GM23248 (cell line): ENCODE data around the gene MMP17. TPM values are rescaled to one million over a fixed set of nuclear protein-coding genes. Genes with fewer than 3 reads are reported as not detected.

Experiments
- DNase-seq: peaks from one replicate; pipeline ENCODE4 v3.0.0-alpha.2; 2015
- H2AFZ ChIP-seq: fragments of 200-600 bp; sonication (generic); 2 replicates; pipeline ENCODE4 v1.6.1; 2016; ENCODE audit warnings: antibody characterized with exemption
- H3F3A ChIP-seq: fragments of 200-600 bp; sonication (generic); 2 replicates; pipeline ENCODE4 v1.6.1; 2016; ENCODE audit warnings: mild to moderate bottlenecking, antibody characterized with exemption, mixed run types; ENCODE audit not compliant: insufficient read depth
- H3K27ac ChIP-seq: fragments of 200-600 bp; sonication (generic); 2 replicates; pipeline ENCODE4 v1.5.1; 2016; ENCODE audit warnings: mild to moderate bottlenecking
- H3K27me3 ChIP-seq: fragments of 200-600 bp; sonication (generic); replicated peaks from 2 replicates; pipeline ENCODE4 v1.6.1; 2016; ENCODE audit warnings: mild to moderate bottlenecking; ENCODE audit not compliant: insufficient read depth
- H3K36me3 ChIP-seq: fragments of 200-600 bp; sonication (generic); 2 replicates; pipeline ENCODE4 v1.6.1; 2016; ENCODE audit warnings: low read depth, mild to moderate bottlenecking
- H3K4me1 ChIP-seq: fragments of 200-600 bp; sonication (generic); 2 replicates; pipeline ENCODE4 v1.6.1; 2016; ENCODE audit warnings: mild to moderate bottlenecking; ENCODE audit not compliant: insufficient read depth
- H3K4me2 ChIP-seq: fragments of 200-600 bp; sonication (generic); one replicate; pipeline ENCODE4 v1.6.1; 2016; ENCODE audit warnings: mild to moderate bottlenecking; ENCODE audit not compliant: unreplicated experiment
- H3K4me3 ChIP-seq: fragments of 200-600 bp; sonication (generic); 2 replicates; pipeline ENCODE4 v1.5.1; 2016; ENCODE audit warnings: mild to moderate bottlenecking
- H3K79me2 ChIP-seq: fragments of 200-600 bp; sonication (generic); 2 replicates; pipeline ENCODE4 v1.6.1; 2016; ENCODE audit warnings: mild to moderate bottlenecking; ENCODE audit not compliant: insufficient read depth
- H3K9ac ChIP-seq: fragments of 200-600 bp; sonication (generic); 2 replicates; pipeline ENCODE4 v1.6.1; 2016; ENCODE audit warnings: mild to moderate bottlenecking
- H3K9me2 ChIP-seq: fragments of 200-600 bp; sonication (generic); 2 replicates; pipeline ENCODE4 v1.6.1; 2016; ENCODE audit warnings: mixed run types, mild to moderate bottlenecking, moderate library complexity; ENCODE audit not compliant: insufficient read depth
- H3K9me3 ChIP-seq: fragments of 200-600 bp; sonication (generic); one replicate; pipeline ENCODE4 v1.6.1; 2017; ENCODE audit warnings: low read depth
- H4K20me1 ChIP-seq: fragments of 200-600 bp; sonication (generic); 2 replicates; pipeline ENCODE4 v1.6.0; 2016; ENCODE audit not compliant: insufficient read depth
- EZH2 ChIP-seq: fragments of 200-600 bp; sonication (generic); IDR thresholded peaks from 2 replicates; pipeline ENCODE4 v1.6.1; 2018; ENCODE audit warnings: antibody characterized with exemption, mild to moderate bottlenecking; ENCODE audit not compliant: insufficient read depth, poor library complexity, severe bottlenecking
- EZH2phosphoT487 ChIP-seq: fragments of 200-600 bp; sonication (generic); IDR thresholded peaks from 2 replicates; pipeline ENCODE4 v1.6.1; 2018; ENCODE audit warnings: antibody characterized with exemption, moderate library complexity, mild to moderate bottlenecking, low read depth; ENCODE audit not compliant: insufficient read depth
- WGBS, 2 experiments: methylation state at CpG; one replicate each; pipeline ENCODE4 v1.1.6; 2015 to 2017; ENCODE audit warnings: low lambda C conversion rate in 2 of 2, low coverage in 1 of 2; ENCODE audit errors: missing lambda C conversion rate in 2 of 2; 5-methylcytosine and 5-hydroxymethylcytosine counted together
- in situ Hi-C: fragments of 300-500 bp; cut with MboI; formaldehyde crosslinking; loops from 2 replicates; pipeline ENCODE4 v1.15.0; 2020
- polyA plus RNA-seq: library from polyadenylated mRNA; unstranded; fragments of >200 nt; fragmentation: Nextera tagmentation; extraction: Ambion mirVana; gene quantifications from 2 replicates; pipeline ENCODE4 v1.2.1, GENCODE V29; 2016
- total RNA-seq: library from RNA; depleted of rRNA; stranded (reverse); fragments of >200 nt; shearing (Covaris generic); gene quantifications from 2 replicates; pipeline ENCODE4 v1.2.3, GENCODE V29; 2014

MMP17 gene
- total and polyA plus RNA-seq, 2 experiments from 2014 or later: 10.1 to 52.1 TPM

DNA sequence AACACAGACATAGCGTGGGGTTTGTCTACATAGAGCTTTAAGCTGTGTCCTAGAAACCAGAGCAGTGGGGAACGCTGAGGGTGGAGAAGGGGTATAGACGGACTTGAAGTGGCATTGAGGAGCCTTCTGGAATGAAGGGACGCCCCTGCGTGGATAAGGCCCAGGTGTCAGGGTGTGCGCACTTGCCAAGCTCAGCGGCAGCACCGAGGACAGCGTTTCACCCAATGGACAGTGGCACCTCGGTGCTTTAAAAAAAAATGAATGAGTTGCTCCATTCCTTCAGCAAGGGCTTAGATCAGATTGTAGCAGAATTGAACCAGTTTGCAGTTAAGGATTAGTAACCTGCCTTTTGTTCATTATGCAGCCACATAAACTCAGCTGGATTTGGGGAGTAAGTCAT lies 33.6 kb upstream of the MMP17 start:
- H3K36me3 ChIP-seq: peaks cover 19% of the 10 kb centered on the region
- no peak overlapping the region for H3K4me3 ChIP-seq
- TF ChIP-seq EZH2phosphoT487 (no peak), EZH2 (no peak)

DNA sequence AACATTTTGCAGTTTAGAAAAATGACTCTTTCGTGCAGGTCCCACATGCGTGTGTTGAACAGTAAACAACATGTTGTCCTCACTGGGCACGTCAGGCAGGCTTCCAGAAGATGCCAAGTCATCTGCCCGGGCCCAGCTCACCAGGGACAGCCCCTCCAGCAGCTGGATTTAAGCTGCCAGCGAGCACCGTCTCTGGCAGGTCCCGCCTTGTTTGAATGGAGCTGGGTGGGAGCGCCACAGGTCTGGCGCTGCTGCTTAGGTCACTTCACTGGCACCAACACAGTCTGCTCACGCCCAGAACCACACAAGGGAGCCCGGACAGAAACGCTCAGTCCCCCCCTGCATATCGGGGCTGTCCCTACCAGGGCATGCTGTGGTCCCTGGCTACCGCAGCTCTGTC lies 33.1 kb upstream of the MMP17 start:
- TF ChIP-seq EZH2phosphoT487: no peak
- no peak for TF ChIP-seq EZH2
- no peak for DNase-seq
- no peak overlapping the region for H3K4me2 ChIP-seq
- peaks cover 12% of the 10 kb centered on the region; the same call in 1 of the 2 replicates for H3F3A ChIP-seq
- peaks cover 7% of the 10 kb centered on the region; the same call in 1 of the 2 replicates for H3K79me2 ChIP-seq
- peaks cover 18% of the 10 kb centered on the region for H3K36me3 ChIP-seq
- no peak overlapping the region for H3K4me3 ChIP-seq
- H3K9me2 ChIP-seq: no peaks in the 10 kb centered on the region
- in situ Hi-C loops: no loop called here
- H3K4me1 ChIP-seq: peaks cover 13% of the 10 kb centered on the region
- H3K9ac ChIP-seq: no peak overlapping the region
- WGBS, 2 experiments: 76 to 80% methylated on average over 14 of the region's 14 CpGs
- no peaks in the 10 kb centered on the region for H3K27me3 ChIP-seq
- H3K27ac ChIP-seq: no peak overlapping the region
- no peaks in the 10 kb centered on the region for H3K9me3 ChIP-seq
- no peak overlapping the region for H2AFZ ChIP-seq
- H4K20me1 ChIP-seq: no peaks in the 10 kb centered on the region

More for the DNA sequence above, 33.6 kb upstream of the MMP17 start:
- Histone ChIP-seq H3K9ac (no peak overlapping the region), H3K79me2 (peaks cover 8% of the 10 kb centered on the region; the same call in 1 of the 2 replicates), H3K4me1 (peaks cover 13% of the 10 kb centered on the region), H2AFZ (no peak overlapping the region), H3K9me2 (no peaks in the 10 kb centered on the region), H3K27me3 (no peaks in the 10 kb centered on the region), H3K27ac (no peak overlapping the region), H3K4me2 (no peak overlapping the region), H3K9me3 (no peaks in the 10 kb centered on the region), H4K20me1 (no peaks in the 10 kb centered on the region), H3F3A (peaks cover 12% of the 10 kb centered on the region; the same call in 1 of the 2 replicates)
- no peak for DNase-seq
- in situ Hi-C loops: no loop called here
- 93 to 94% methylated on average over 10 of the region's 10 CpGs for WGBS, 2 experiments

DNA sequence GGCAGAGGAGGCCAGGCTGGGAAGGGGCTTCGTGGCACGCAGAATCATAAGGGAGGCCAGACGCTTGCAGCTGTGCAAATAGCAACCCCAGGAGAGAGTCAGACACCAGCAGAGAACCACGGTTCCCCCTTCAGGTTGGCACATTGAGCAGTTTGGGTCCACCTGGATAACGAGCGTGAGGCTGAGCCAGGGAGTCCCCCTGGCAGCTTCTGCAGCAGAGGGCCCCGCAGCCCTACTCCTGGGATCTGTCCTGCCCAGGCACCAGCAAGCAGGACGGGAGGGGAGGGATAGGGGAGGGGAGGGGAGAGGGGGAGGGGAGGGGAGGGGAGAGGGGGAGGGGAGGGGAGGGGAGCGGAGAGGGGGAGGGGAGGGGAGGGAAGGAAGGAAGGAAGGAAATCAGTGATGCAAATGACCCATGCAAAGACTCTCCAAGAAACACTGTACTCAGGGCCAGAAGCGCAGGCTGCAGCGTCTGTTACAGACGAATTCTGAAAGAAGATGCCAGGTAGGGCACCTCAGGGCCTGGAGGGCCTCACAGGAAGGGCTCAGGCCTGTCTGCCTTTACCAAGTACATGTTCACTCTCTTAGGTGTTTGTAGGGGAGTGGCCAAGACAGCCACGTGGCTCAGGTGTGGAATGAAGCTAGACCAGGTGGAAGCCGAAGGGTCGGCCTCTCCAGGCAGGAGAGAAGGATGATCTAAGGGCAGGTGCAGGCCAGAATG lies 32.3 kb upstream of the MMP17 start:
- no peak overlapping the region for H2AFZ ChIP-seq
- WGBS, 2 experiments: 79 to 82% methylated on average over 13 to 14 of the region's 15 CpGs
- no peaks in the 10 kb centered on the region for H3K9me3 ChIP-seq
- no peak overlapping the region for H3K4me3 ChIP-seq
- no peak overlapping the region for H3K4me2 ChIP-seq
- TF ChIP-seq EZH2phosphoT487: no peak
- no peak for TF ChIP-seq EZH2
- H3K4me1 ChIP-seq: peaks cover 13% of the 10 kb centered on the region
- in situ Hi-C loops: no loop called here
- no peaks in the 10 kb centered on the region for H3K27me3 ChIP-seq
- no peak for DNase-seq
- H3F3A ChIP-seq: peaks cover 12% of the 10 kb centered on the region; the same call in 1 of the 2 replicates
- peaks cover 10% of the 10 kb centered on the region for H3K36me3 ChIP-seq
- no peak overlapping the region for H3K27ac ChIP-seq
- H3K9me2 ChIP-seq: no peaks in the 10 kb centered on the region
- no peak overlapping the region for H3K9ac ChIP-seq
- no peaks in the 10 kb centered on the region for H3K79me2 ChIP-seq
- H4K20me1 ChIP-seq: no peaks in the 10 kb centered on the region

DNA sequence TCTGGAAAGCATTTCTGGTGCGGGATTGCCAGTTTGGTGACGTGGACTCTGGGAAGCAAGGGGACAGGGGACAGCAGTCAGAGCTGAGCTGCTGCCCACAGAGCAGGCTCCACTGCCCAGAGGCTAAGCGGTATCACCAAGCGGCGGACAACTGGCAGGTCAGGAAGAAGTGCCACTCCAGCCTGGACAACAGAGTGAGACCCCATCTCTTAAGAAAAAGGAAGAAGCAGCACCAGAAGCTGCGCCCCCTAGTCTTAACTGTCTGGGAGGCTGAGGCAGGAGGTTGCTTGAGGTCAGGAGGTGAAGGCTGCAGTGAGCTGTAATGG lies 31.8 kb upstream of the MMP17 start:
- WGBS, 2 experiments: 96 to 97% methylated on average over 6 of the region's 6 CpGs
- no peak overlapping the region for H3K27ac ChIP-seq
- in situ Hi-C loops: no loop called here

More for the DNA sequence above, 31.8 kb upstream of the MMP17 start:
- no peak for DNase-seq
- H2AFZ ChIP-seq: no peak overlapping the region
- no peaks in the 10 kb centered on the region for H3K9me3 ChIP-seq
- no peaks in the 10 kb centered on the region for H4K20me1 ChIP-seq
- H3K27me3 ChIP-seq: no peaks in the 10 kb centered on the region
- H3K36me3 ChIP-seq: peaks cover 5% of the 10 kb centered on the region
- H3F3A ChIP-seq: peaks cover 12% of the 10 kb centered on the region; the same call in 1 of the 2 replicates
- H3K9me2 ChIP-seq: no peaks in the 10 kb centered on the region
- H3K9ac ChIP-seq: no peak overlapping the region
- no peak overlapping the region for H3K4me2 ChIP-seq
- TF ChIP-seq EZH2: no peak
- TF ChIP-seq EZH2phosphoT487: no peak
- no peaks in the 10 kb centered on the region for H3K79me2 ChIP-seq
- no peak overlapping the region for H3K4me3 ChIP-seq
- peaks cover 13% of the 10 kb centered on the region for H3K4me1 ChIP-seq
